ENCODE data around the gene PIGZ. TPM values are rescaled to one million over a fixed set of nuclear protein-coding genes. Genes with fewer than 3 reads are reported as not detected.

PIGZ gene
- total and polyA plus RNA-seq, 4 donors = 2.3 to 9.0 (median 3.9) TPM

DNA sequence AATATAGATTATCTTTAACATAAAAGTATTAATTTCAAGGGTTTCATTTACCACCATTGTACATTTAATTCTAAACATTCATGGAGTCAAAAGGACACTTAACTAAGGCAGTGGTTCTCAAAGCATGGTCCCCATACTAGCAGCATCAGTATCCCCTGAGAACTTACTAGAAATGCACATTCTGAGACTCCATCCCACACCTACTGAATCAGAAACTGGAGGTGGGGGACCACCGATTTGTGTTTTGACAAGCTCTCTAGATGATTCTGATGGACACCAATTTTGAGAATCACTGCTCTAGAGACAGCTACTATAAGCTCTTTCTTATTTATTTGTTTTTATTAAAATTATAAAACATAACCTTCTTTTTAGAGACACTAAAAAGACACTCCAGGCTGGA lies 66.9 kb downstream of the PIGZ start:
- intact Hi-C loops (cut with DNase I) = no loop called here
- H3K36me3 ChIP-seq (ENCODE audit: control insufficient read depth in 1 of 2, insufficient read depth in 2 of 2, low read length in 1 of 2) = peaks cover 0 to 3% of the 10 kb centered on the region in 2 donors
- H3K27ac ChIP-seq (ENCODE audit: low read depth in 1 of 2, low read length in 2 of 2) = no peak overlapping the region
- DNase-seq = no peak
- H3K4me3 ChIP-seq (ENCODE audit: low read length in 2 of 2) = no peak overlapping the region
- no peaks in the 10 kb centered on the region for H3K9me3 ChIP-seq (ENCODE audit: control insufficient read depth, low read length)
- ATAC-seq (ENCODE audit: low FRiP score) = no peak
- no peaks in the 10 kb centered on the region for H3K27me3 ChIP-seq (ENCODE audit: control insufficient read depth in 1 of 2, insufficient read depth in 2 of 2, low read length in 1 of 2)
- WGBS, 2 donors = 85 to 87% methylated on average over 1 of the region's 1 CpG
- no peaks in the 10 kb centered on the region for H3K4me1 ChIP-seq (ENCODE audit: control insufficient read depth in 1 of 2, insufficient read depth in 2 of 2, low read length in 2 of 2)

Other genes starting within 250 kb of the PIGZ start
- 10 to 100 TPM; 56.0 to 59.5 TPM for gene PAK2, start 229.0 kb downstream of the PIGZ start, total RNA-seq
- 10 to 100 TPM; 14.2 to 18.3 TPM for gene PAK2, start 229.0 kb downstream of the PIGZ start, polyA plus RNA-seq
- 10 to 100 TPM; 40.3 to 42.8 TPM for gene SENP5, start 100.9 kb downstream of the PIGZ start, total RNA-seq
- 10 to 100 TPM in 1 of 2 donors, 1 to 10 TPM in 1; 4.9 to 12.7 TPM for gene SENP5, start 100.9 kb downstream of the PIGZ start, polyA plus RNA-seq
- 10 to 100 TPM; 42.0 to 48.1 TPM for gene NCBP2, start 26.3 kb downstream of the PIGZ start, total RNA-seq
- 10 to 100 TPM; 40.3 to 59.6 TPM for gene NCBP2, start 26.3 kb downstream of the PIGZ start, polyA plus RNA-seq
- gene MELTF, start 61.0 kb upstream of the PIGZ start, total RNA-seq = 1 to 10 TPM; 4.3 to 6.0 TPM
- gene MELTF, start 61.0 kb upstream of the PIGZ start, polyA plus RNA-seq = 1 to 10 TPM in 1 of 2 donors, under 1 TPM in 1; 1.00 to 2.0 TPM

Data from aorta (tissue), 5 donors.